Urothelium cell line (cell line): ENCODE data around the gene CDC40.
"Not testable (repeated sequence)": the region's sequence is repeated elsewhere in the genome, so short reads cannot be mapped to it uniquely, and the experiment has no call there.

Source experiments
- DNase-seq: peaks from one replicate; pipeline ENCODE4 v3.0.0; 2011; ENCODE audit warnings: low spot score, mixed read lengths
- FAIRE-seq: peaks from 2 replicates; lab custom pipeline; 2011; peaks lifted over from hg19 to GRCh38; lab: Jason Lieb, UNC

Gene CDC40

GRCh38 chr6:110266996-110267395 lies 86.8 kb downstream of the CDC40 start:
- no peak for FAIRE-seq
- no peak for DNase-seq

GRCh38 chr6:110269623-110270022 lies 89.4 kb downstream of the CDC40 start:
- FAIRE-seq = no peak
- DNase-seq = no peak

GRCh38 chr6:110270165-110270564 lies 89.9 kb downstream of the CDC40 start:
- no peak for FAIRE-seq
- DNase-seq = peak; percentile 31

GRCh38 chr6:110271732-110272022 lies 91.5 kb downstream of the CDC40 start:
- FAIRE-seq (no peak), DNase-seq (no peak)

GRCh38 chr6:110272781-110273180 lies 92.6 kb downstream of the CDC40 start:
- not testable (repeated sequence) for FAIRE-seq, DNase-seq

GRCh38 chr6:110277100-110277665 lies 97.0 kb downstream of the CDC40 start:
- FAIRE-seq (no peak), DNase-seq (no peak)
